HEK293 (cell line): ENCODE data around the gene TMEM208.
A peak's percentile ranks its signal among the peaks of the same experiment; 100 is the strongest.

ENCODE experiments used
- CTCF ChIA-PET: fragments of 350-600 bp; formaldehyde crosslinking; extraction: SDS; loops from one replicate; lab custom pipeline; 2021; ENCODE audit warnings: antibody characterized with exemption; lab: Yijun Ruan, JAX
- POLR2A ChIA-PET: fragments of 300-600 bp; formaldehyde crosslinking; extraction: SDS; loops from one replicate; lab custom pipeline; 2020; ENCODE audit warnings: antibody characterized with exemption, inconsistent platforms; lab: Yijun Ruan, JAX
- H3K27ac ChIP-seq: fragments of 200-500 bp; sonication (Bioruptor generic); 2 replicates; pipeline ENCODE4 v1.5.1; 2014; ENCODE audit warnings: low read depth, low read length, control low read depth, inconsistent platforms; ENCODE audit errors: extremely low read depth
- H3K36me3 ChIP-seq, 2 experiments: fragments of 200-500 bp in 1 of 2; sonication (Bioruptor generic) in 1 of 2; 1 replicate in 1 of 2; 2 replicates in 1 of 2; pipeline ENCODE4 v1.5.1; 2014 to 2017; ENCODE audit warnings: inconsistent platforms in 2 of 2, low read length in 2 of 2; ENCODE audit not compliant: control insufficient read depth in 2 of 2, insufficient read depth in 1 of 2
- H3K4me1 ChIP-seq: fragments of 200-500 bp; sonication (Bioruptor generic); 2 replicates; pipeline ENCODE4 v1.5.1; 2014; ENCODE audit warnings: mild to moderate bottlenecking, low read length, inconsistent platforms; ENCODE audit not compliant: control insufficient read depth, insufficient read depth
- H3K4me3 ChIP-seq: 2 replicates; pipeline ENCODE4 v1.5.1; 2011; ENCODE audit warnings: low read depth, mild to moderate bottlenecking, control low read depth, low read length, moderate library complexity
- H3K9me3 ChIP-seq: fragments of 200-500 bp; sonication (Bioruptor generic); 2 replicates; pipeline ENCODE4 v1.5.1; 2014; ENCODE audit warnings: low read depth, low read length, inconsistent platforms; ENCODE audit not compliant: control insufficient read depth, insufficient read depth
- MYNN ChIP-seq: fragments of 450-650 bp; formaldehyde crosslinking; IDR thresholded peaks from 2 replicates; pipeline ENCODE4 v1.5.1; 2016; ENCODE audit warnings: missing biosample characterization, missing genetic modification characterization, borderline replicate concordance
- MZF1 ChIP-seq: fragments of 450-650 bp; formaldehyde crosslinking; IDR thresholded peaks from 2 replicates; pipeline ENCODE4 v1.5.1; 2017; ENCODE audit warnings: missing biosample characterization, missing genetic modification characterization, borderline replicate concordance
- OVOL3 ChIP-seq: fragments of 450-650 bp; formaldehyde crosslinking; IDR thresholded peaks from 2 replicates; pipeline ENCODE4 v1.5.1; 2016; ENCODE audit warnings: missing biosample characterization, missing genetic modification characterization
- REPIN1 ChIP-seq: fragments of 450-650 bp; formaldehyde crosslinking; IDR thresholded peaks from 2 replicates; pipeline ENCODE4 v1.5.1; 2017; ENCODE audit warnings: missing biosample characterization, missing genetic modification characterization, low read depth
- ZNF132 ChIP-seq: fragments of 450-650 bp; formaldehyde crosslinking; IDR thresholded peaks from 2 replicates; pipeline ENCODE4 v1.5.1; 2017; ENCODE audit warnings: missing biosample characterization, missing genetic modification characterization, borderline replicate concordance
- ZNF155 ChIP-seq: fragments of 450-650 bp; formaldehyde crosslinking; IDR thresholded peaks from 2 replicates; pipeline ENCODE4 v1.5.1; 2016; ENCODE audit warnings: missing biosample characterization, missing genetic modification characterization
- ZNF239 ChIP-seq: fragments of 450-650 bp; formaldehyde crosslinking; IDR thresholded peaks from 2 replicates; pipeline ENCODE4 v1.5.1; 2016; ENCODE audit warnings: missing biosample characterization, missing genetic modification characterization
- ZNF248 ChIP-seq: fragments of 450-650 bp; formaldehyde crosslinking; IDR thresholded peaks from 2 replicates; pipeline ENCODE4 v1.5.1; 2017; ENCODE audit warnings: missing biosample characterization, missing genetic modification characterization
- ZNF354C ChIP-seq: fragments of 450-650 bp; formaldehyde crosslinking; IDR thresholded peaks from 2 replicates; pipeline ENCODE4 v1.5.1; 2016; ENCODE audit warnings: missing biosample characterization, missing genetic modification characterization, low read depth, borderline replicate concordance
- ZNF391 ChIP-seq: fragments of 450-650 bp; formaldehyde crosslinking; IDR thresholded peaks from 2 replicates; pipeline ENCODE4 v1.5.1; 2016; ENCODE audit warnings: low read depth, missing biosample characterization, missing genetic modification characterization, borderline replicate concordance
- ZNF558 ChIP-seq: fragments of 450-650 bp; formaldehyde crosslinking; IDR thresholded peaks from 2 replicates; pipeline ENCODE4 v1.5.1; 2016; ENCODE audit warnings: missing biosample characterization, missing genetic modification characterization
- ZNF571 ChIP-seq: fragments of 450-650 bp; formaldehyde crosslinking; IDR thresholded peaks from 2 replicates; pipeline ENCODE4 v1.5.0; 2017; ENCODE audit warnings: missing biosample characterization, missing genetic modification characterization
- ZNF626 ChIP-seq: fragments of 450-650 bp; sonication (Bioruptor Pico); formaldehyde crosslinking; IDR thresholded peaks from 2 replicates; pipeline ENCODE4 v1.5.1; 2018; ENCODE audit warnings: missing biosample characterization, missing genetic modification characterization, inconsistent platforms
- ZNF776 ChIP-seq: fragments of 450-650 bp; formaldehyde crosslinking; IDR thresholded peaks from 2 replicates; pipeline ENCODE4 v1.5.0; 2017; ENCODE audit warnings: missing biosample characterization, missing genetic modification characterization, borderline replicate concordance
- ZSCAN23 ChIP-seq: fragments of 450-650 bp; formaldehyde crosslinking; IDR thresholded peaks from 2 replicates; pipeline ENCODE4 v1.5.1; 2016; ENCODE audit warnings: missing biosample characterization, missing genetic modification characterization
- ZSCAN4 ChIP-seq: fragments of 450-650 bp; formaldehyde crosslinking; IDR thresholded peaks from 2 replicates; pipeline ENCODE4 v1.5.1; 2017; ENCODE audit warnings: missing biosample characterization, missing genetic modification characterization
- TF ChIP-seq, protein P1 (sequence below): fragments of 450-650 bp; formaldehyde crosslinking; conservative IDR thresholded peaks from 2 replicates; pipeline ENCODE4 v1.5.1; 2016; ENCODE audit warnings: low read depth, missing biosample characterization, missing genetic modification characterization
- TF ChIP-seq, protein P2 (sequence below): fragments of 450-650 bp; formaldehyde crosslinking; IDR thresholded peaks from 2 replicates; pipeline ENCODE4 v1.5.1; 2017; ENCODE audit warnings: missing biosample characterization, missing genetic modification characterization
- TF ChIP-seq, protein P3 (sequence below): fragments of 450-650 bp; formaldehyde crosslinking; IDR thresholded peaks from 2 replicates; pipeline ENCODE4 v1.5.1; 2016; ENCODE audit warnings: missing biosample characterization, missing genetic modification characterization
- TF ChIP-seq, protein P4 (sequence below): fragments of 450-650 bp; formaldehyde crosslinking; IDR thresholded peaks from 2 replicates; pipeline ENCODE4 v1.5.1; 2016; ENCODE audit warnings: missing biosample characterization, missing genetic modification characterization

TMEM208 gene

GRCh38 chr16:67190448-67191399 lies 36.2 kb upstream of the TMEM208 start (continued):
- TF ChIP-seq MZF1 (tag by site-specific recombination) (no peak), ZNF626 (tag by site-specific recombination) (no peak), ZNF776 (tag by site-specific recombination) (no peak)
- TF ChIP-seq, protein P1, sequence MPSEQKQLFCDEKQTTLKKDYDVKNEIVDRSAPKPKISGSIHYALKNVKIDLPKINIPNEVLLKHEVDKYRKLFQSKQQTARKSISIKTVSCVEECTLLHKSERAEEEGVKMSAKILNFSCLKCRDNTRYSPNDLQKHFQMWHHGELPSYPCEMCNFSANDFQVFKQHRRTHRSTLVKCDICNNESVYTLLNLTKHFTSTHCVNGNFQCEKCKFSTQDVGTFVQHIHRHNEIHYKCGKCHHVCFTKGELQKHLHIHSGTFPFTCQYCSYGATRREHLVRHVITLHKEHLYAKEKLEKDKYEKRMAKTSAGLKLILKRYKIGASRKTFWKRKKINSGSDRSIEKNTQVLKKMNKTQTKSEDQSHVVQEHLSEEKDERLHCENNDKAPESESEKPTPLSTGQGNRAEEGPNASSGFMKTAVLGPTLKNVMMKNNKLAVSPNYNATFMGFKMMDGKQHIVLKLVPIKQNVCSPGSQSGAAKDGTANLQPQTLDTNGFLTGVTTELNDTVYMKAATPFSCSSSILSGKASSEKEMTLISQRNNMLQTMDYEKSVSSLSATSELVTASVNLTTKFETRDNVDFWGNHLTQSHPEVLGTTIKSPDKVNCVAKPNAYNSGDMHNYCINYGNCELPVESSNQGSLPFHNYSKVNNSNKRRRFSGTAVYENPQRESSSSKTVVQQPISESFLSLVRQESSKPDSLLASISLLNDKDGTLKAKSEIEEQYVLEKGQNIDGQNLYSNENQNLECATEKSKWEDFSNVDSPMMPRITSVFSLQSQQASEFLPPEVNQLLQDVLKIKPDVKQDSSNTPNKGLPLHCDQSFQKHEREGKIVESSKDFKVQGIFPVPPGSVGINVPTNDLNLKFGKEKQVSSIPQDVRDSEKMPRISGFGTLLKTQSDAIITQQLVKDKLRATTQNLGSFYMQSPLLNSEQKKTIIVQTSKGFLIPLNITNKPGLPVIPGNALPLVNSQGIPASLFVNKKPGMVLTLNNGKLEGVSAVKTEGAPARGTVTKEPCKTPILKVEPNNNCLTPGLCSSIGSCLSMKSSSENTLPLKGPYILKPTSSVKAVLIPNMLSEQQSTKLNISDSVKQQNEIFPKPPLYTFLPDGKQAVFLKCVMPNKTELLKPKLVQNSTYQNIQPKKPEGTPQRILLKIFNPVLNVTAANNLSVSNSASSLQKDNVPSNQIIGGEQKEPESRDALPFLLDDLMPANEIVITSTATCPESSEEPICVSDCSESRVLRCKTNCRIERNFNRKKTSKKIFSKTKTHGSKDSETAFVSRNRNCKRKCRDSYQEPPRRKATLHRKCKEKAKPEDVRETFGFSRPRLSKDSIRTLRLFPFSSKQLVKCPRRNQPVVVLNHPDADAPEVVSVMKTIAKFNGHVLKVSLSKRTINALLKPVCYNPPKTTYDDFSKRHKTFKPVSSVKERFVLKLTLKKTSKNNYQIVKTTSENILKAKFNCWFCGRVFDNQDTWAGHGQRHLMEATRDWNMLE: no peak

- no peak overlapping the region for H3K27ac ChIP-seq
- H3K4me1 ChIP-seq: peaks cover 7% of the 10 kb centered on the region
- no peaks in the 10 kb centered on the region for H3K9me3 ChIP-seq
- peak overlapping the region; percentile 10 for H3K4me3 ChIP-seq
- H3K36me3 ChIP-seq: peaks cover 7 to 37% of the 10 kb centered on the region in 2 experiments; a peak in 2 of 3 replicates
- POLR2A ChIA-PET: interaction anchor here (1.4 to 1.7 kb wide), 2 partner anchors 16 to 172 kb away, joined by 4 to 5 read pairs; no protein-coding TSS in a partner anchor
- CTCF ChIA-PET: interaction anchor here (1.4 kb wide), 1 partner anchor 214 kb away, joined by 4 read pairs; no protein-coding TSS in a partner anchor
- TF ChIP-seq ZSCAN23 (no peak), OVOL3 (tag by site-specific recombination) (no peak), ZNF239 (tag by site-specific recombination) (no peak), ZSCAN4 (tag by site-specific recombination) (no peak), ZNF132 (tag by site-specific recombination) (no peak), ZNF558 (tag by site-specific recombination) (no peak), ZNF391 (tag by site-specific recombination) (no peak), ZNF248 (tag by site-specific recombination) (no peak), ZNF155 (tag by site-specific recombination) (no peak), MYNN (tag by site-specific recombination) (no peak), REPIN1 (tag by site-specific recombination) (no peak), ZNF354C (tag by site-specific recombination) (0 out of 2 replicates have a peak, but pooled peaks have one; percentile 10), ZNF571 (tag by site-specific recombination) (no peak)
- TF ChIP-seq, protein P2, sequence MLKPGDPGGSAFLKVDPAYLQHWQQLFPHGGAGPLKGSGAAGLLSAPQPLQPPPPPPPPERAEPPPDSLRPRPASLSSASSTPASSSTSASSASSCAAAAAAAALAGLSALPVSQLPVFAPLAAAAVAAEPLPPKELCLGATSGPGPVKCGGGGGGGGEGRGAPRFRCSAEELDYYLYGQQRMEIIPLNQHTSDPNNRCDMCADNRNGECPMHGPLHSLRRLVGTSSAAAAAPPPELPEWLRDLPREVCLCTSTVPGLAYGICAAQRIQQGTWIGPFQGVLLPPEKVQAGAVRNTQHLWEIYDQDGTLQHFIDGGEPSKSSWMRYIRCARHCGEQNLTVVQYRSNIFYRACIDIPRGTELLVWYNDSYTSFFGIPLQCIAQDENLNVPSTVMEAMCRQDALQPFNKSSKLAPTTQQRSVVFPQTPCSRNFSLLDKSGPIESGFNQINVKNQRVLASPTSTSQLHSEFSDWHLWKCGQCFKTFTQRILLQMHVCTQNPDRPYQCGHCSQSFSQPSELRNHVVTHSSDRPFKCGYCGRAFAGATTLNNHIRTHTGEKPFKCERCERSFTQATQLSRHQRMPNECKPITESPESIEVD (tag by site-specific recombination): no peak
- TF ChIP-seq, protein P3, sequence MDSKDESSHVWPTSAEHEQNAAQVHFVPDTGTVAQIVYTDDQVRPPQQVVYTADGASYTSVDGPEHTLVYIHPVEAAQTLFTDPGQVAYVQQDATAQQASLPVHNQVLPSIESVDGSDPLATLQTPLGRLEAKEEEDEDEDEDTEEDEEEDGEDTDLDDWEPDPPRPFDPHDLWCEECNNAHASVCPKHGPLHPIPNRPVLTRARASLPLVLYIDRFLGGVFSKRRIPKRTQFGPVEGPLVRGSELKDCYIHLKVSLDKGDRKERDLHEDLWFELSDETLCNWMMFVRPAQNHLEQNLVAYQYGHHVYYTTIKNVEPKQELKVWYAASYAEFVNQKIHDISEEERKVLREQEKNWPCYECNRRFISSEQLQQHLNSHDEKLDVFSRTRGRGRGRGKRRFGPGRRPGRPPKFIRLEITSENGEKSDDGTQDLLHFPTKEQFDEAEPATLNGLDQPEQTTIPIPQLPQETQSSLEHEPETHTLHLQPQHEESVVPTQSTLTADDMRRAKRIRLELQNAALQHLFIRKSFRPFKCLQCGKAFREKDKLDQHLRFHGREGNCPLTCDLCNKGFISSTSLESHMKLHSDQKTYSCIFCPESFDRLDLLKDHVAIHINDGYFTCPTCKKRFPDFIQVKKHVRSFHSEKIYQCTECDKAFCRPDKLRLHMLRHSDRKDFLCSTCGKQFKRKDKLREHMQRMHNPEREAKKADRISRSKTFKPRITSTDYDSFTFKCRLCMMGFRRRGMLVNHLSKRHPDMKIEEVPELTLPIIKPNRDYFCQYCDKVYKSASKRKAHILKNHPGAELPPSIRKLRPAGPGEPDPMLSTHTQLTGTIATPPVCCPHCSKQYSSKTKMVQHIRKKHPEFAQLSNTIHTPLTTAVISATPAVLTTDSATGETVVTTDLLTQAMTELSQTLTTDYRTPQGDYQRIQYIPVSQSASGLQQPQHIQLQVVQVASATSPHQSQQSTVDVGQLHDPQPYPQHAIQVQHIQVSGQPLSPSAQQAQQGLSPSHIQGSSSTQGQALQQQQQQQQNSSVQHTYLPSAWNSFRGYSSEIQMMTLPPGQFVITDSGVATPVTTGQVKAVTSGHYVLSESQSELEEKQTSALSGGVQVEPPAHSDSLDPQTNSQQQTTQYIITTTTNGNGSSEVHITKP (tag by site-specific recombination): peak; percentile 38; the same call in 1 of the 2 replicates
- TF ChIP-seq, protein P4, sequence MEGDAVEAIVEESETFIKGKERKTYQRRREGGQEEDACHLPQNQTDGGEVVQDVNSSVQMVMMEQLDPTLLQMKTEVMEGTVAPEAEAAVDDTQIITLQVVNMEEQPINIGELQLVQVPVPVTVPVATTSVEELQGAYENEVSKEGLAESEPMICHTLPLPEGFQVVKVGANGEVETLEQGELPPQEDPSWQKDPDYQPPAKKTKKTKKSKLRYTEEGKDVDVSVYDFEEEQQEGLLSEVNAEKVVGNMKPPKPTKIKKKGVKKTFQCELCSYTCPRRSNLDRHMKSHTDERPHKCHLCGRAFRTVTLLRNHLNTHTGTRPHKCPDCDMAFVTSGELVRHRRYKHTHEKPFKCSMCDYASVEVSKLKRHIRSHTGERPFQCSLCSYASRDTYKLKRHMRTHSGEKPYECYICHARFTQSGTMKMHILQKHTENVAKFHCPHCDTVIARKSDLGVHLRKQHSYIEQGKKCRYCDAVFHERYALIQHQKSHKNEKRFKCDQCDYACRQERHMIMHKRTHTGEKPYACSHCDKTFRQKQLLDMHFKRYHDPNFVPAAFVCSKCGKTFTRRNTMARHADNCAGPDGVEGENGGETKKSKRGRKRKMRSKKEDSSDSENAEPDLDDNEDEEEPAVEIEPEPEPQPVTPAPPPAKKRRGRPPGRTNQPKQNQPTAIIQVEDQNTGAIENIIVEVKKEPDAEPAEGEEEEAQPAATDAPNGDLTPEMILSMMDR: no peak
These were observed 35.4 kb upstream of the TMEM208 start for GRCh38 chr16:67191411-67191994.
